ENCODE results near the gene PLIN1.

DNA sequence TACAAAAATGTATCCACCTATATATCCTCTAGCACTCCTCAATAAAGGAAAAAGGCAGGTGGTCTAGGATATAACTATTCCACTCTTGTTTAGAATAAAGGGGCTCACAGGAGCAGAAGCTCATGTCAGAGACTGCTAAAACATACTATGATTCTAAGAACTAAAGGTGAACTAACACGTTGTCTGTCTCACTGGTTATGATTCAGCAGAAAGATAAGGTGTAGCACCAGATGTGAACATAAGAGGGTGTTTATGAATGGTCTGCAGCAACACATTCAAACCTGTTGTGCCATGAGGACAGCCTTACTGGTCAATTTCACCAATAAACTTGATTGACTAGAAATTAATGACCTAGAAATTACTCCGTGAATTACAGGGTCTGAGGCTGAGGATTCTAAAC is 6.8 kb upstream of the PLIN1 start:
- TF ChIP-seq, protein P1, sequence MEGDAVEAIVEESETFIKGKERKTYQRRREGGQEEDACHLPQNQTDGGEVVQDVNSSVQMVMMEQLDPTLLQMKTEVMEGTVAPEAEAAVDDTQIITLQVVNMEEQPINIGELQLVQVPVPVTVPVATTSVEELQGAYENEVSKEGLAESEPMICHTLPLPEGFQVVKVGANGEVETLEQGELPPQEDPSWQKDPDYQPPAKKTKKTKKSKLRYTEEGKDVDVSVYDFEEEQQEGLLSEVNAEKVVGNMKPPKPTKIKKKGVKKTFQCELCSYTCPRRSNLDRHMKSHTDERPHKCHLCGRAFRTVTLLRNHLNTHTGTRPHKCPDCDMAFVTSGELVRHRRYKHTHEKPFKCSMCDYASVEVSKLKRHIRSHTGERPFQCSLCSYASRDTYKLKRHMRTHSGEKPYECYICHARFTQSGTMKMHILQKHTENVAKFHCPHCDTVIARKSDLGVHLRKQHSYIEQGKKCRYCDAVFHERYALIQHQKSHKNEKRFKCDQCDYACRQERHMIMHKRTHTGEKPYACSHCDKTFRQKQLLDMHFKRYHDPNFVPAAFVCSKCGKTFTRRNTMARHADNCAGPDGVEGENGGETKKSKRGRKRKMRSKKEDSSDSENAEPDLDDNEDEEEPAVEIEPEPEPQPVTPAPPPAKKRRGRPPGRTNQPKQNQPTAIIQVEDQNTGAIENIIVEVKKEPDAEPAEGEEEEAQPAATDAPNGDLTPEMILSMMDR (IDR thresholded peaks at IDR 0.05 in 8 of 11, conservative IDR thresholded peaks at IDR 0.05 in 3 of 11), result no peak
- no peak for TF ChIP-seq POLR2AphosphoS5 (IDR thresholded peaks at IDR 0.05)
- no peak for TF ChIP-seq POLR2A (IDR thresholded peaks at IDR 0.05)
